H1 (cell line): Measurements from ENCODE around the gene CKLF. TPM values are rescaled to one million over a fixed set of nuclear protein-coding genes. Genes with fewer than 3 reads are reported as not detected.

Source experiments
- CTCF ChIA-PET: fragments of 300-600 bp; sonication (Branson Sonifier 250); formaldehyde crosslinking; loops from one replicate; lab custom pipeline; 2021; ENCODE audit not compliant: partially characterized antibody; lab: Charles Lee
- POLR2A ChIA-PET: fragments of 300-600 bp; sonication (Branson Sonifier 250); formaldehyde crosslinking; loops from one replicate; lab custom pipeline; 2021; ENCODE audit warnings: inconsistent platforms; ENCODE audit not compliant: partially characterized antibody; lab: Charles Lee
- DNase-seq, 2 experiments: peaks; one replicate each; pipeline versions ENCODE4 v3.0.0 to v3.0.0-alpha.2; 2010 to 2022; ENCODE audit warnings: low spot score in 2 of 2, low read depth in 1 of 2, mixed read lengths in 1 of 2
- FAIRE-seq: peaks from 2 replicates; lab custom pipeline; 2011; peaks lifted over from hg19 to GRCh38; lab: Jason Lieb, UNC
- H2AFZ ChIP-seq: 2 replicates; pipeline ENCODE4 v1.8.1; 2012; ENCODE audit warnings: low read length, inconsistent platforms
- H2AK5ac ChIP-seq: 2 replicates; pipeline ENCODE4 v1.6.1; 2013; ENCODE audit warnings: low read depth, low read length
- H2BK120ac ChIP-seq: replicated peaks from 2 replicates; pipeline ENCODE3; 2013; ENCODE audit warnings: low read depth, low read length, inconsistent platforms
- H2BK12ac ChIP-seq: 2 replicates; pipeline ENCODE4 v1.6.1; 2013; ENCODE audit warnings: low read depth, low read length
- H2BK15ac ChIP-seq: 2 replicates; pipeline ENCODE4 v1.6.1; 2013; ENCODE audit warnings: low read length
- H2BK20ac ChIP-seq: 2 replicates; pipeline ENCODE4 v1.6.1; 2013; ENCODE audit warnings: low read length
- H2BK5ac ChIP-seq: 2 replicates; pipeline ENCODE4 v1.6.1; 2013; ENCODE audit warnings: low read depth, low read length
- H3K14ac ChIP-seq: 2 replicates; pipeline ENCODE4 v1.6.1; 2013; ENCODE audit warnings: inconsistent platforms; ENCODE audit not compliant: insufficient read length
- H3K18ac ChIP-seq: 2 replicates; pipeline ENCODE4 v1.6.1; 2013; ENCODE audit warnings: low read length; ENCODE audit errors: extremely low read depth
- H3K23ac ChIP-seq: 2 replicates; pipeline ENCODE4 v1.6.1; 2013; ENCODE audit warnings: inconsistent platforms; ENCODE audit not compliant: insufficient read length
- H3K23me2 ChIP-seq: 2 replicates; pipeline ENCODE4 v1.6.1; 2013; ENCODE audit warnings: low read depth, low read length
- H3K27ac ChIP-seq: 2 replicates; pipeline ENCODE4 v1.6.1; 2011; ENCODE audit warnings: low read depth, low read length, inconsistent platforms
- H3K27me3 ChIP-seq, 4 experiments: replicated peaks in 1 of 4; 1 replicate in 1 of 4; 2 replicates in 3 of 4; pipeline versions ENCODE4 v1.6.1 to v1.8.1; 2011 to 2013; ENCODE audit warnings: low read length in 3 of 4, mild to moderate bottlenecking in 3 of 4, inconsistent platforms in 2 of 4, mixed read lengths in 2 of 4, moderate library complexity in 1 of 4; ENCODE audit not compliant: control insufficient read depth in 3 of 4, insufficient read depth in 3 of 4; ENCODE audit errors: extremely low read depth in 1 of 4
- H3K36me3 ChIP-seq, 4 experiments: 2 replicates each; pipeline versions ENCODE4 v1.6.1 to v1.8.1; 2011 to 2013; ENCODE audit warnings: mild to moderate bottlenecking in 4 of 4, low read length in 3 of 4, moderate library complexity in 2 of 4, control low read depth in 1 of 4, inconsistent platforms in 1 of 4; ENCODE audit not compliant: insufficient read depth in 4 of 4, control insufficient read depth in 2 of 4
- H3K4ac ChIP-seq: replicated peaks from 2 replicates; pipeline ENCODE3; 2013; ENCODE audit warnings: low read length, low read depth, mixed read lengths, inconsistent platforms; ENCODE audit not compliant: insufficient read length
- H3K4me1 ChIP-seq, 4 experiments: replicated peaks in 1 of 4; 1 replicate in 1 of 4; 2 replicates in 3 of 4; pipeline versions ENCODE4 v1.6.1 to v1.8.1; 2011 to 2013; ENCODE audit warnings: low read length in 3 of 4, inconsistent platforms in 2 of 4, mixed read lengths in 1 of 4; ENCODE audit not compliant: insufficient read depth in 4 of 4, control insufficient read depth in 3 of 4
- H3K4me2 ChIP-seq, 2 experiments: 2 replicates each; pipeline versions ENCODE4 v1.6.1 to v1.8.1; 2011 to 2013; ENCODE audit warnings: low read depth in 2 of 2, low read length in 2 of 2, control low read depth in 1 of 2, inconsistent platforms in 1 of 2, mild to moderate bottlenecking in 1 of 2; ENCODE audit not compliant: insufficient read depth in 1 of 2
- H3K4me3 ChIP-seq, 4 experiments: fragments of 200-600, 300-600 bp in 1 of 4; sonication (generic), shearing (Covaris generic), sonication (Bioruptor Twin) in 1 of 4; 2 replicates each; pipeline versions ENCODE4 v1.5.1 to v1.8.1; 2011 to 2016; ENCODE audit warnings: low read length in 4 of 4, low read depth in 3 of 4, control low read depth in 2 of 4, inconsistent platforms in 2 of 4, mild to moderate bottlenecking in 2 of 4, mixed read lengths in 1 of 4, moderate library complexity in 1 of 4; ENCODE audit not compliant: insufficient read depth in 2 of 4; ENCODE audit errors: extremely low read depth in 1 of 4
- H3K56ac ChIP-seq: replicated peaks from 2 replicates; pipeline ENCODE3; 2013; ENCODE audit warnings: low read depth, mild to moderate bottlenecking, mixed read lengths, low read length, inconsistent platforms; ENCODE audit not compliant: insufficient read length
- H3K79me1 ChIP-seq: 2 replicates; pipeline ENCODE4 v1.6.1; 2013; ENCODE audit warnings: low read depth, low read length, control low read depth
- H3K79me2 ChIP-seq, 2 experiments: 2 replicates each; pipeline versions ENCODE4 v1.6.1 to v1.8.1; 2012 to 2013; ENCODE audit warnings: low read length in 2 of 2, mild to moderate bottlenecking in 2 of 2, inconsistent platforms in 1 of 2; ENCODE audit not compliant: insufficient read depth in 2 of 2, control insufficient read depth in 1 of 2
- H3K9ac ChIP-seq, 4 experiments: replicated peaks in 1 of 4; 1 replicate in 1 of 4; 2 replicates in 3 of 4; pipeline versions ENCODE4 v1.6.1 to v1.8.1; 2011 to 2013; ENCODE audit warnings: low read depth in 3 of 4, low read length in 3 of 4, control low read depth in 2 of 4, mild to moderate bottlenecking in 2 of 4, moderate library complexity in 2 of 4, inconsistent platforms in 1 of 4; ENCODE audit errors: extremely low read depth in 1 of 4
- H3K9me3 ChIP-seq, 2 experiments: 2 replicates each; pipeline versions ENCODE4 v1.6.1 to v1.8.1; 2012 to 2013; ENCODE audit warnings: mild to moderate bottlenecking in 2 of 2, moderate library complexity in 2 of 2, control low read depth in 1 of 2, inconsistent platforms in 1 of 2, low read depth in 1 of 2, low read length in 1 of 2, mixed read lengths in 1 of 2; ENCODE audit not compliant: insufficient read depth in 2 of 2
- H4K20me1 ChIP-seq, 2 experiments: replicated peaks in 1 of 2; 2 replicates each; pipeline versions ENCODE3 to v1.8.1; 2011 to 2013; ENCODE audit warnings: inconsistent platforms in 2 of 2, low read length in 2 of 2, mild to moderate bottlenecking in 1 of 2; ENCODE audit not compliant: insufficient read depth in 2 of 2, control insufficient read depth in 1 of 2
- H4K5ac ChIP-seq: 2 replicates; pipeline ENCODE4 v1.6.1; 2013; ENCODE audit warnings: low read length, low read depth, mixed read lengths, inconsistent platforms; ENCODE audit not compliant: insufficient read length
- H4K8ac ChIP-seq: 2 replicates; pipeline ENCODE4 v1.8.0; 2013; ENCODE audit warnings: mild to moderate bottlenecking, moderate library complexity, low read length, inconsistent platforms; ENCODE audit not compliant: insufficient read depth; ENCODE audit errors: extremely low read depth
- H4K91ac ChIP-seq: replicated peaks from 2 replicates; pipeline ENCODE3; 2013; ENCODE audit warnings: low read length, mixed read lengths, inconsistent platforms; ENCODE audit not compliant: insufficient read length
- CBX5 ChIP-seq: fragments of 300-800, 300-1000 bp; sonication (generic); IDR thresholded peaks from 2 replicates; pipeline ENCODE4 v1.7.1; 2016; ENCODE audit warnings: antibody characterized with exemption, low read length, low read depth
- CREB1 ChIP-seq: IDR thresholded peaks from 2 replicates; pipeline ENCODE4 v1.6.1; 2012; ENCODE audit warnings: inconsistent platforms
- HDAC6 ChIP-seq: IDR thresholded peaks from one replicate; pipeline ENCODE4 v1.7.1; 2012; ENCODE audit warnings: low read depth, mild to moderate bottlenecking, inconsistent platforms, low read length, moderate library complexity
- JUN ChIP-seq: IDR thresholded peaks from 2 replicates; pipeline ENCODE4 v1.6.1; 2011; ENCODE audit warnings: low read depth, mild to moderate bottlenecking, improper control_type of control experiment, low read length
- MAFK ChIP-seq: IDR thresholded peaks from 2 replicates; pipeline ENCODE4 v1.6.1; 2012; ENCODE audit warnings: low read depth, mild to moderate bottlenecking, improper control_type of control experiment, low read length
- RBBP5 ChIP-seq: IDR thresholded peaks from 2 replicates; pipeline ENCODE4 v1.7.1; 2012; ENCODE audit warnings: low read depth, mild to moderate bottlenecking, inconsistent platforms, low read length, moderate library complexity, borderline replicate concordance
- SIX5 ChIP-seq: IDR thresholded peaks from 2 replicates; pipeline ENCODE4 v1.6.1; 2011; ENCODE audit warnings: mild to moderate bottlenecking, low read depth, low read length
- USF2 ChIP-seq: IDR thresholded peaks from 2 replicates; pipeline ENCODE4 v1.6.1; 2011; ENCODE audit warnings: low read length, improper control_type of control experiment
- WGBS, 2 experiments: shearing (Covaris generic) in 1 of 2; methylation state at CpG; one replicate each; pipeline versions ENCODE4 v1.1.6 to v1.1.7; 2013 to 2015; ENCODE audit warnings: low lambda C conversion rate in 2 of 2, mixed read lengths in 2 of 2, inconsistent platforms in 1 of 2, low coverage in 1 of 2, missing lambda C conversion rate in 1 of 2; ENCODE audit not compliant: insufficient replicate concordance in 2 of 2, insufficient coverage in 1 of 2, insufficient read length in 1 of 2; ENCODE audit errors: extremely low coverage in 1 of 2, missing lambda C conversion rate in 1 of 2; 5-methylcytosine and 5-hydroxymethylcytosine counted together
- polyA plus RNA-seq, 7 experiments: library from polyadenylated mRNA; depleted of rRNA in 3 of 7; stranded (reverse) in 5 of 7; unstranded in 2 of 7; fragments of >200 nt in 5 of 7; fragments of 200-250 nt in 2 of 7; gene quantifications; 1 replicate in 5 of 7; 2 replicates in 1 of 7; 4 replicates in 1 of 7; pipeline versions ENCODE4 v1.2.1 to v1.2.3, GENCODE V29; 2011 to 2013; ENCODE audit warnings: missing spikeins in 2 of 7, mixed read lengths in 2 of 7
- total RNA-seq: library from RNA; stranded (reverse); fragmentation: NEBNext Ultra II Directional; extraction: Animal tissue kit (Norgen Biotek cat#: 25700); gene quantifications from 2 replicates; pipeline ENCODE4 v1.2.1, GENCODE V29; 2021

CKLF gene
- total and polyA plus RNA-seq, 2 of the 8 experiments (the other 6 are each of a cell fraction or from before 2014, with no cell fraction given) = 21.1 to 63.5 TPM

- Histone ChIP-seq H3K27me3 (no peaks in the 10 kb centered on the region), H3K18ac (no peak overlapping the region), H3K4me1 (peaks cover 8 to 18% (median 13%) of the 10 kb centered on the region in 4 experiments; a peak in 6 of 7 replicates), H4K20me1 (no peaks in the 10 kb centered on the region), H3K4ac (no peak overlapping the region), H3K14ac (no peak overlapping the region), H2BK20ac (no peak overlapping the region), H3K4me3 (no peak overlapping the region), H3K27ac (no peak overlapping the region), H3K4me2 (no peak overlapping the region), H3K9me3 (no peaks in the 10 kb centered on the region), H4K8ac (no peak overlapping the region), H2BK120ac (no peak overlapping the region), H3K36me3 (no peaks in the 10 kb centered on the region), H3K79me1 (no peaks in the 10 kb centered on the region), H2BK12ac (no peak overlapping the region), H3K9ac (no peak overlapping the region), H4K5ac (no peak overlapping the region), H3K23me2 (no peaks in the 10 kb centered on the region), H4K91ac (no peak overlapping the region), H2AFZ (no peak overlapping the region), H2BK5ac (no peak overlapping the region), H3K79me2 (no peaks in the 10 kb centered on the region), H2AK5ac (no peak overlapping the region), H3K23ac (no peak overlapping the region), H2BK15ac (no peak overlapping the region), H3K56ac (no peak overlapping the region)
- POLR2A ChIA-PET = interaction anchor here (0.6 kb wide), 2 partner anchors 94 to 176 kb away, joined by 3 read pairs; no protein-coding TSS in a partner anchor
- 91% methylated on average over 7 of the region's 7 CpGs; no CpG with 5 or more reads in 1 of the 2 experiments for WGBS, 2 experiments
- CTCF ChIA-PET = interaction anchor here (0.6 to 2.6 kb wide), 11 partner anchors 9 to 341 kb away, joined by 3 to 8 read pairs (median 4); no protein-coding TSS in a partner anchor
- FAIRE-seq = no peak
- no peak for DNase-seq
- TF ChIP-seq MAFK (no peak), SIX5 (no peak), RBBP5 (no peak), CREB1 (no peak), USF2 (no peak), JUN (no peak), CBX5 (no peak), HDAC6 (no peak)
Observed at GRCh38 chr16:66508248-66508913, 44.0 kb upstream of the CKLF start.
